HG02840 (cell line): ENCODE data around the gene MARCHF3.
"Not testable (repeated sequence)": the region's sequence is repeated elsewhere in the genome, so short reads cannot be mapped to it uniquely, and the experiment has no call there.

ENCODE experiments used
- ATAC-seq: cut with Tn5 transposase; IDR thresholded peaks from one replicate; pipeline ENCODE4 v1.9.1; 2021; ENCODE audit warnings: mild to moderate bottlenecking, moderate library complexity, moderate number of reproducible peaks; ENCODE audit not compliant: unreplicated experiment, low FRiP score

Gene MARCHF3

GRCh38 chr5:126925482-126925881, 104.9 kb downstream of the MARCHF3 start:
- no peak for ATAC-seq

- ATAC-seq: no peak
These were observed 105.9 kb downstream of the MARCHF3 start for GRCh38 chr5:126924331-126925033.

GRCh38 chr5:126921241-126922091, 108.9 kb downstream of the MARCHF3 start:
- ATAC-seq: no peak

GRCh38 chr5:126920291-126920690, 110.1 kb downstream of the MARCHF3 start:
- no peak for ATAC-seq

GRCh38 chr5:126919566-126919965, 110.8 kb downstream of the MARCHF3 start:
- ATAC-seq: no peak

GRCh38 chr5:126918615-126918957, 111.8 kb downstream of the MARCHF3 start:
- no peak for ATAC-seq

- ATAC-seq: no peak
These were observed 112.3 kb downstream of the MARCHF3 start for GRCh38 chr5:126917918-126918614.

GRCh38 chr5:126915496-126915895, 114.9 kb downstream of the MARCHF3 start:
- ATAC-seq: no peak

GRCh38 chr5:126914801-126915436, 115.4 kb downstream of the MARCHF3 start:
- no peak for ATAC-seq

- ATAC-seq: no peak
These were observed 117.7 kb downstream of the MARCHF3 start for GRCh38 chr5:126912616-126913200.

- no peak for ATAC-seq
These were observed 118.4 kb downstream of the MARCHF3 start for GRCh38 chr5:126911986-126912385.

GRCh38 chr5:126909856-126910255, 120.5 kb downstream of the MARCHF3 start:
- no peak for ATAC-seq

GRCh38 chr5:126904407-126904806, 126.0 kb downstream of the MARCHF3 start:
- ATAC-seq: not testable (repeated sequence)

- ATAC-seq: no peak
These were observed 129.6 kb downstream of the MARCHF3 start for GRCh38 chr5:126900796-126901195.

GRCh38 chr5:126899476-126899875, 130.9 kb downstream of the MARCHF3 start:
- no peak for ATAC-seq

- no peak for ATAC-seq
These were observed 132.3 kb downstream of the MARCHF3 start for GRCh38 chr5:126897851-126898630.

GRCh38 chr5:126896170-126896702, 134.1 kb downstream of the MARCHF3 start:
- no peak for ATAC-seq

- ATAC-seq: not testable (repeated sequence)
These were observed 134.6 kb downstream of the MARCHF3 start for GRCh38 chr5:126895712-126896111.

- ATAC-seq: not testable (repeated sequence)
These were observed 139.9 kb downstream of the MARCHF3 start for GRCh38 chr5:126890414-126890813.
